ENCODE results near the gene SCAF4.
"Not testable (repeated sequence)": the region's sequence is repeated elsewhere in the genome, so short reads cannot be mapped to it uniquely, and the experiment has no call there.

Gene SCAF4

DNA sequence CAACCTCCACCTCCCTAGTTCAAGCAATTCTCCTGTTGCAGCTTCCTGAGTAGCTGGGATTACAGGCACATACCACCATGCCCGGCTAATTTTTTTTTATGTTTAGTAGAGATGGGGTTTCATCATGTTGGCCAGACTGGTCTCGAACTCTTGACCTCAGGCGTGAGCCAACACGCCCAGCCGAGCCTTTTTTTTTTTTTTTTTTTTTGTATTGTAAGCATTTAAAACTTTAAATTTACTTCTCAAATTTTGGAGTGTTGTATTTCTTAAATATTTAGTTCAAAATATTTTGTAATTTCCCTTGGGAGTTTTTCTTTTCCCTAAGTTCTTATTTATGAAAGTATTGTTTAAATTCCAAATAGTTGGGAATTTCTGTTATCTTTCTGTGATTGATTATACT lies 9.2 kb upstream of the SCAF4 start:
- DNase-seq (ENCODE audit: low read depth in 2 of 2) = no peak

DNA sequence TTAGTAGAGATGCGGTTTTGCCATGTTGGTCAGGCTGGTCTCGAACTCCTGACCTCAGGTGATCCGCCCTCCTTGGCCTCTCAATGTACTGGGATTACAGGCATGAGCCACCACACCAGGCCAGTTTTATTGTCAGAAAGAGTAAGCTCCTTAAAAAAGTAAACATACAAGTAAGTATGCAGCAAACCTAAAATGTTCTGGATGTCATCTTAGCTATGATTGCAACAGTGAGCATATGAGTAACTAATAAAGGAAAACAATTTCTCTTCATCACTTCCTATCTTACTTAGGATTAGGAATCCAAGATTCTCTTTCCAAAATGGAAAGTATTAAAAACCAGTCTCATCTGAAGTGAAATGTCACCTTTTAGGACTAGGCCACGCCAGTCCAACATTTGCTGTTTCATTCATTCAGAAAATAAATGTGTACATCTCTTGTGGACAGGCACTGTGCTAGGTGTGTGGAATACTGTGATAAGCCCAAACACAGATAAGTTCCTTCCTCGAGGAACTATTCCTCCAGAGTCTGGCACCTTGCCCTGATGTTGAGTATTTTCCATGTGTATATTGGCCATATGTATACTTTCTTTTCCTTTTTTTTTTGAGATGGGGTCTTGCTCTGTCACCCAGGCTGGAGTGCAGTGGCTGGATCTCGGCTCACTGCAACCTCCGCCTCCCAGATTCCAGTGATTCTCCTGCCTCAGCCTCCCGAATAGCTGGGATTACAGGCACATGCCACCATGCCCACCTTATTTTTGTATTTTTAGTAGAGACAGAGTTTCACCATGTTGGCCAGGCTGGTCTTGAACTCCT lies 5.9 kb upstream of the SCAF4 start:
- not testable (repeated sequence) for DNase-seq (ENCODE audit: low read depth in 2 of 2)

DNA sequence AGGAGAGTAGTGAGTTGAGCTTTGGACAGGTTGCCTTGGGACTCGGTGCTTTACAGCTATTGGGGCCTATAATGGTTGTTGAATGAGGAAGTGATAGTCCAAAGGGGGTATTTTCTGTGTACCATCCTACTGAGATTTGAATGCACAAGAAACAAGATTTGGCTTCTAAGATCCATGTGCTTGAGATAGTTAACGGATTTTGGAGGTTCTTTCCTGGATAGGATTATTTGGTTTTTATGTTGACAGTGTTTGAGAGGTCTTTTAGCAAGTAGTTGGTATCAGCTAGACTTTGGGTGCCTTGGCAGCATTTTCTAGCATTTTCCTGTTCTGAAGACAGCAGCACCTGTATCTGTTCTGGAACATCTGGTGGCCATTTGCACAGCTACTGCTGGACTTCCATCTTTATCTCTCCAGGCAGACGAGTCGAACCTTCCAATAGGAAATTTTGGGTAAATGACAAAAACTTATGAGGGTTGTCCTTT lies 3.6 kb upstream of the SCAF4 start:
- no peak for DNase-seq (ENCODE audit: low read depth in 2 of 2)

DNA sequence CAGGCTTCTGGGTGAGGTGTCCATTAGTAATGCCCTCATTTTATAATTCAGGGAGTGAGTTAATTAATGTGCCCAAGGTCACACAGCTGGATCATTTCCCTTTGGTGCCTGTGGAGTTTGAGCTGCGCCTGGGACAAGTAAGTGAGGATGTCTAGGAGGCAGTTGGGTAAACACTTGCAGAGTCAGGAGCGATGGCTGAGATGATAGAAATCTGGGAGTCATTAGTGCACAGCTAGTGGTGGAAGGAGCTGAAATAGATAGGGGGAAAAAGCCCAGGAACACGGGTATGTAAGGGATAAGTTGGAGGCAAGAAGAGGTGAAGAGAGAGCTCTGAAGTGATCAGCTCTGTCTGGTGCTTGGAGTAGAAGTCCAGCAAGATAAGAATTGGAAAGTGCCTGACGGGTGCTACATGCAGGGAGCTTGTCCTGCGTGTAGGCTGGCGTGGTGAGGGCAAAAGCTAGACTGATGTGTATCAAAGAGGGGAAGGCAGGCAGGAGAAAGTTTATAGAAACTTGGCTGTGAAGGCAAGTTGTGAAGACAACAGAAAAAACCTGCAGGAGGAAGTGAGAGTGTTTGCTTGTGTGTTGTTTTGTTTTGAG lies 1.7 kb upstream of the SCAF4 start:
- no peak for DNase-seq (ENCODE audit: low read depth in 2 of 2)

DNA sequence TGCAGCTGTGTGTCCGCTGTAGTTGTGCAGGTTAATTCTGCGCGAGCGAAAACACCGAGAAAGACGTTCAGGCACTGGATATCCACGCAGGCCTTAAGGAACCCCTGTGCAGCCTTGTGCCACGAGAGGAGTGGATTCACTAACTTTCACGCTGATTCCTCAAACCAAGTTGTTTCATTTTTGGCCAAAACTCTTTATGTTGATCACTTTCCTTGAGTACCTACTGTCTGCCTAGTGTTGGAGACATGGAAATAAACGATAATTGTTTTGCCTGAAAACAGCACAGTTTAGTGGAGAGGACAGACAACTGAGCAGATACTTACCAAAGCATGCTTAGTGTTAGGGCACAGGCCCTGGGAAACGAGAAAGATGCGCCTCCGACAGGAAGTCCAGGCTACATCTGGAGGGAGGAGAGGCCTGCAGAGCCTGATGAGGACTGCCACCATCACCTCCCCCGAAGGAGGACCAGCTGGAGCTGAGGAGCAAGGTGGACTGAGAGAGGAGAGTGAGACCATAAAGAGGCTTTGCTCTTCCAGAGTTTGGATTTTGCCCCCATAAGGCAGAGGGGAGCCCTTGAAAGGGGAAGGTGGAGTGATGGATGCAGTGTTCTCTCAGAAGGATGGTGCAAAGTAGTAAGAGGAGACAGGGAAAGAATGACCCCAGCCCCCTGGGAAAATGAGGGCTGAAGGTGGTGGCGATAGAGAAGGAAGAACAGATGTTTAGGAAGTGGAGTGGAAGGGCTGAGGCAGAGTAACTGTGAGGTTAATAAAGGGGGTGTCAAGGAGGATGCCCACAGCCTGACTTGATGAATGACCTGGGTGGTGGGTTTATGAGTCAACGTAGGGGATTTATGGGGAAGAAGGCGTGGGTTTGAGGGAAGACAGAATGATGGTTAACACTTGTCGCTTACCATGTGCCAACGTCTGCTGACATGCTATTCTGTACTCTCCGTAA lies 956 bp upstream of the SCAF4 start:
- DNase-seq (ENCODE audit: low read depth in 2 of 2) = no peak

DNA sequence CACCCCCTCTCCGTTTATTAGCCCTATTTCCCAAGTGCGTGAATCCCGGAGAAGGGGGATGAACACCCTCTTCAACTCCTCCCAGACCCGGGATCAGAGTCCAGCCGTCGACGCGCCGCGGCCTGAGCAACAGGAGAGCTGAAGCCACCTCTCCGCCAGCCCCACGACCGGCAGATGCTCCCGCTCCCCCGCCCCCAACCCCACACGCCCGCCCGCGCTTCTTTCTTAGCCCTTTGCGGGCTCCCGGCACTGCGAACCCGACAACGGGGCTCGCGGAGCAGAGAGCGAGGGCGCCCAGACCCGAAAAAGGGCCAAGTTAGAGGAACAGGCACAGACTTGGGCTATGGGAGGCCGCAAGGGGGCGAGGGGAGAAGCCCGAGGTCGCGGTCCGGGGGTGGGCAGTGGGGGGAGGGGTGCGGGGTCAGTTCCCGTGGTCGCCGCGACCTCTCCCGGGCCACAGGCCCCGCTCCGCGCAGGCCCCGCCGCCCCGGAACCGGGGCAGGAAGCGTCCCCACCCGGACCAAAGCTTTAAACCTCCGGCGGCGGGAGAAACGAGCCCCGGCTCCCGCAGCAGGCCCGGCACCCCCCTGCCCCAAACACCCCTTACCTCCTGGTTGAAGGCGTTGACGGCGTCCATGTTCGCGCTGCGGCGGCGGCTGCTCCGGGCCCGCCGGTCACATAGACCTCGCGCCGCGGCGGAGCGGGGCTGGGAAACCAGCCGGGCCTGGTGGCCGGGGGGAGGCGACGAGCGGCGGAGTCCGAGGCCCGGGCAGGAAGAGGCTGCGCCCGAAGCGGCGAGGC lies 662 bp downstream of the SCAF4 start:
- DNase-seq (ENCODE audit: low read depth in 2 of 2) = peak; percentile 23 to 27

DNA sequence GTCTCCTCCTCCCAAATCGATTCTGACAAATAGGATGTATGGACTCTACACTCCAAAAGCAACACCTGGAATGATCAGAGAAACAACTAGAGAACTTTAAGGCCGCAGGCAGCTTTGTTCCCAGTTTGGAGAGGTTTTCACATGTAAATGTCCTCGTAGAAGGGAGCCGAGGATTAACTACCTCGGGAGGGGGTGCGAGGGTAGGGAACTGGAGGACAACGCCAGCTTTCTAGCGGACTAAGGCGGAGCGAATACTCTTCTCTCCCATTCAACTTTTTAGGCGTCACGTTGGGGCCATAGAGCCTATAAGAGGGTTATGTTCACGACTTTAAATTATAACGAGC lies 1.2 kb downstream of the SCAF4 start:
- DNase-seq (ENCODE audit: low read depth in 2 of 2) = no peak

DNA sequence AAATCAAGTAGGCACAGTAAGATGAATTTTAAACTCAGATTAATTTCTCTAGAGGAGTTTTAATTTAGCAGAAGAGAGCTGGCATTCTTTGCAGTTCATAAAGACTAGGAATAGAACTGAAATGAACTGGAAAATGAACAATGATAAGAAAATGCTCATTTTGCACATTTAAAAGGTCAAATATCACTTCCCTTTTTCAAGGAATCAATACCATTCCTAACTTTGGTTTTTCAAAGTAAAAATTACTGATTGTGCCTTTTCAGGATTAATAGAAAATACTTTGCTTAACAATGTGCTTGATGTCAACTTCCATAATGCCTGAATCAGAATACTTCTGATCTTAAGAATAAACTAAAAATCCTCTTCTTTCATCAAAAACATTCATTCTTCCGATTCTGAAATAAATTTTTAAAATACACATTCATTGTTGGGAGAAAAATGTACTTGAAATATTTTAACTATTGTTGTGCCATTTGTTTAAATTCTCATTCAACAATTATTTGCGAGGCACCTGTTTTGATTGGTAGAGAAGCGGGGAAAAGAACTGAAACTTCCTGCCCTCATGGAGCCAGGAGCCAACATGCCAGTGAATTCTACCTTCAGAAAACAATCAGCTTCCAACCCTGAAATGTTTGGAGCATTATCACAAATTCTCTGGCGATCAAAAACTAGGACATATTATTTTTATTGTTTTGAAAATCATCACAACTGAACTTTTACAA lies 2.1 kb downstream of the SCAF4 start:
- DNase-seq (ENCODE audit: low read depth in 2 of 2) = no peak

DNA sequence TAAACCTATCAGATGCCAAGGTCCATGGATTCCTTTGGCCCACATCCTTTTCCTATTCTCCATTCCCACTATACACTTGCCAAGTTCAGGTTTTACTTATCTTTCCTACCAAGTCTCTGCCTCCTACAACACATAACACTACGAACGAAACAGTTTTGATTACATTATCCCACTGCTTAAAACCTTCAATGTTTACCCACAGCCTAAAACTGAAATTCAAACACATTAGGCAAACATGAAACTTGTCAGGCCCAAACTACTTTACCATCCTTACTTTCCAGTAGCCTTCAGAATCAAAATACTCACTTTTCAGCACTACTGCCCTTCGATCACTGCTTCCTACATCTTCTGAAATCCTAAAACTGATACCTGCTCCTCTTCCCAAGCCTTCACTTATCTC lies 3.0 kb downstream of the SCAF4 start:
- DNase-seq (ENCODE audit: low read depth in 2 of 2) = no peak

DNA sequence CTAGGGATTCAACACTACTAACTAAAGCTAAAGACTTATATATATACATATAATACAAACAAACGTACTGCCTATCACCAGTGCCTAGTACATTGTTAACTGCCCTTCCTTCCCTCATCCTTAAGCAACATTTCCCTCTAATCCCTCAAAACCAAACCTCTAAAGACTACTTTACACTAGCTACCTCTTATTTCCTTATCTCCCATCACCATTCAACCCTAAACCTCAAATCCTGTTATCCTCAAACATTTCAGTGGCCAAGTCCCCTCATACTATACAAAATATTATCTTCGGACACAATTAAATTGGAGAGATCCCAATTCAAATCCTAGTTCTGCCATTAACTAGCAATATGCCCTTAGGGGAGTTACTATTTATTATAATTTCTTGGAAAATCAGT lies 3.7 kb downstream of the SCAF4 start:
- DNase-seq (ENCODE audit: low read depth in 2 of 2) = no peak

DNA sequence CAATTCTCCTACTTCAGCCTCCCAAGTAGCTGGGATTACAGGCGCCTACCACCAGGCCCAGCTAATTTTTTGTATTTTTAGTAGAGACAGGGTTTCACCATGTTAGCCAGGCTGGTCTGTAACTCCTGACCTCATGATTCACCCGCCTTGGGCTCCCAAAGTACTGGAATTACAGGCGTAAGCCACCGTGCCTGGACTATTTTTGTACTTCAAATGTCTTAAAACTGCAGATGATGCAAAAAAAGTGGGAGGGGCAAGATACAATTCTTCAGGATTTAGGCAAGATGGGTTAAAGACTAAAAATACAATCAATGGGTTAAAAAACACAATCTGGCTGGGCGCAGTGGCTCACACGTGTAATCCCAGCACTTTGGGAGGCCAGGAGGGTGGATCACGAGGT lies 4.7 kb downstream of the SCAF4 start:
- DNase-seq (ENCODE audit: low read depth in 2 of 2) = no peak

DNA sequence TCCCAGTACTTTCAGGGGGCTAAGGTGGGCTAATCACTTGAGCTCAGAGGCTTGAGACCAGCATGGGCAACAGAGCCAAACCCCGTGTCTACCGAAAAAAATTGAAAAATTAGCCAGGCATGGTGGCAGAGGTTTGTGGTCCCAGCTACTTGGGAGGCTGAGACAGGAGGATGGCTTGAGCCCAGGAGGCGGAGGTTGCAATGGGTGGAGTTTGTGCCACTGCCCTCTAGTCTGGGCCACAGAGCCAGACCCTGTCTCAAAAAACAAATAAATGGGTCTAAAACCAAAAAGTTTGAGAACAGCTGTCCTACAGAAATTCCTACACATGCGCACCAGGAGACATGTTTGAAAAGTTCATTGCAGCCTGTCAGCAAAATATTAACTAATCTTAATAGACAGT lies 5.5 kb downstream of the SCAF4 start:
- DNase-seq (ENCODE audit: low read depth in 2 of 2) = no peak

DNA sequence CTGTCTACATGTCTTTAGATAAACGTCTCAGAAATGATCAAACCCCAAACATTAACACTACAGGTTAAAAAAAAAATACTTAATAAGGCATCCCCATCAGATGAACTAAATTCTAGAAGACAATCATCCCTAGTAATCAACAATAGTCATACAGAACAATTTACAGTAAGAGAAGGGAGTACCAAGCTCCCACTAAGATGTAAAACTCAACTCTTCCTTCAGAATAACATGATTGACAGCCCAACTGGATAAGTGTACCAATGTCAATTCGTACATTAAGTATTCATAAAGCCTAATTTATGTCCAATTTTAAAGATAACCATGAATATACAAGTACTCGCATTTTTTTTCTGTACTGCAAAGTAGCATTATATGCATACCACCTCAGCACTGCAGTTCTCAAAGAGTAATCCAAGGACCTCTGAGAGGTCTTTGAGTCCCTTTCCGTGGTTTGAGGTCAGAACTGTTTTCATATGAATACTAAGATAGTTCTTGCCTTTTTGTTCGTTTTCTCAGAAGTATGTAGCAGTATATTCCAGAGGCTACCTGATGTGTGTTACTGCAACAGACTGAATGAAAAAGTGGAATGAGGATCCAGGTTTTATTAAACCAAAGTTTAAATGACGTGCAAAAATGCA lies 6.6 kb downstream of the SCAF4 start:
- DNase-seq (ENCODE audit: low read depth in 2 of 2) = no peak

DNA sequence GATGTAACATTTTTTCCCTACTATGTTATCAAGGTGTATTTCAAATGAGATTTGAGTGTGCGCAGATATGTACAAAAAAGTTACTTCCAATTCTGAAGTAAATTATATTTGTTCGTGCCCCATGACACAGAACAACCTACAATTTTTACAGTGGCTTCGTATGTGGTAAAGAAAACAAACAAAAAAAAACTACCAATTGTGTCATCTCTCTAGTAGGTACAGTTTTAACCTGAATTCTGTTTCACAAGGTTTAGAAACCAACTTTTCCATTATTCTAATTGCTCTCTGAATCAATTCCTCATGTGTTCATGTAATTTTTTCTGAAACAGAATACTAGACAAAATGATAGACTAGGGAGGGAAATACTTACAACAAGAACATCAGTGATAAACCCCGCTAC lies 7.4 kb downstream of the SCAF4 start:
- DNase-seq (ENCODE audit: low read depth in 2 of 2) = no peak

DNA sequence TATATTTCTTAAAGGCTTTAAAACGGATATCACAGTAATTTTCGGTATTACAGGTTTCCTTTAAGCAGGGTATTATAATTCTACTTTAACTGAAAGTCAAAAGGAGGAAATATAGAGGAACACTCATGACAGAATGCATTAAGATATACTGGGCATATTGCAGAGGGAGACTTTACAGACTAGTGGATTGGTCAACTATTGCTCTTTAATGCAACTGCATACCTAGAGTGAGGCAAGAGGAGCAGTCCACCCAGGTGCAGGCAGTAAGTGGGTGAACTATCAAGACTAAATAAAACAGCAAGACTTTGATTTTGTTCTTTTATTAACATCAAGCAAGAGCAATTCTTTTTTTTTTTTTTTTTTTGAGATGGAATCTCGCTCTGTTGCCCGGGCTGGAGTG lies 10.5 kb downstream of the SCAF4 start:
- no peak for DNase-seq (ENCODE audit: low read depth in 2 of 2)

DNA sequence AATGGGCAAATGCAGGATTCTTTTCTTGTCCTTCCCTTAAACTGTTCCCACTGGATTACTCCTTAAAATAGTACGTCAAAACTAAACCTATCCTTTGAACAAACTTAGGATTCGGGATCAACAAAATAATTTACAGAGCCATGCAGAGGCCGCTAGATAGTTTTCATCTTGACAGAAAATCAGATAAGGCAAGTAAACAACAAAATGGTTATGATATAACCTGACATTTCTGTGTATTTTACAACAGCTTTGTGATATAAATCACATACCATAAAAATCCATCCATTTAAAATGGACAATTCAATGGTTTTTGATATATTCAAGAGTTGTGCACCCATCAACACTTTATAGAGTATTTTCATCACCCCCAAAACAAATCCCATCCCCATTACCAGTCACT lies 11.2 kb downstream of the SCAF4 start:
- no peak for DNase-seq (ENCODE audit: low read depth in 2 of 2)

DNA sequence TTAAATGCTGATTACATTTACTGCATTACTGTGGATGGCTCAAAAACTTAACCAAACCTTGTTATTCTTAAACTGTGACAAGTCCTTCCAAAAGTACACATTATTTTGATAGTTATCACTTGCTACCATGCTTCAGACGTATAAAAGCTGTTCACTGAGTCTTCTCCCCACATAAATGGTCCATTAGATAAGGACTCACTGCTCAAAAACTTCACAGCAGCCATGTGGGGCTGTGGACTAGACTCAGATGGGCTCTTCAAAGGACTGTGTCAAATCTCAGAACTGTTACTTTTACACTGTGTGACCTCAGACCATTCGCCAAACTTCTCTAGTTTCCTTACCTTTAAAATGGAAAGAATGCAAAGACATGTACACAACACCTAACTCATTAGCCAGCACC lies 11.6 kb downstream of the SCAF4 start:
- DNase-seq (ENCODE audit: low read depth in 2 of 2) = no peak

DNA sequence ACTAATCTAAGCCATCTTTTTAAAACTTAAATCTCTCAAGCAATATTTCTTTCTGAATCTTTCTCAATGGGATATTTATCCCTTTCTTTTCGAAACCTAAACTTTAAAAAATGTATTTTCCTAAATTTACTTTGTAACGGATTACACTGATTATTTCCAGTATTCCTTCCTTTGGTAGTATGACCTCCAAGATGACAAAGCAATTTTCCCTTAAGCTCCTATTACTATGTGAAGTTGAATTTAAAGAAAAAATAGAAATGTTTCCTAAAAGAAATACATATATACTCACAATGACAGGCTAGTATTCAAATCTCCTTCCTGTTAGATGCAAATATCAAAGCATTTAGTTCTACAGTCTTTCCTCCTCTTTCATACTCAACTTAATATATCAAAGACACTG lies 15.8 kb downstream of the SCAF4 start:
- DNase-seq (ENCODE audit: low read depth in 2 of 2) = no peak

DNA sequence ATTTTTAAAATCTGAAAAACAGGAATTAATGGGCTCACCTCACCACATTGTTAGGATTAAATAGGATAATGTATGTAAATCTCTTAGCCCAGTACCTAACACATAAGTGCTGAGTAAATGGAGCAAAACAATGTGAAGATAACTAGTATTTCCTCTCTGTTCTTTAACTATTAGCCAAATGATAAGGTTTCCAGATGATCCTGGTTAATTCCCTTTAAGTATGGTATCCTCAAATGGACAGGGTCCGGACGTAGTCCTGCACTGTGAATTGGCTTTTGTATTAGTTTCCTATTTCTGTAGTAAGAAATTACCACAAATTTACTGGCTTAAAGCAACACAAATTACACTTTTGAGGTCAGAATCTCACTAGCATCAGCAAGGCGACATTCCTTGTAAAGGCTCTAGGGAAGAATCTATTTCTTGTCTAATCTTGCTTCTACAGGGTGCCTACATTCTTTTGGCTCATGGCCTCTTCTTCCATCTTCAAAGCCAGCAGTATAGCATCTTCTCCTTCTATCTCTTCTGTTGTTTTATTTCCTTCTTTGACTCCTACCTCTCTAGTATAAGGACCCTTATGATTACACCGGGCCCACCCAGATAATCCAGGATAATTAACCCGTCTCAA lies 17.1 kb downstream of the SCAF4 start:
- no peak for DNase-seq (ENCODE audit: low read depth in 2 of 2)
